ENCODE measurements around the gene MAG.

The MAG gene

DNA sequence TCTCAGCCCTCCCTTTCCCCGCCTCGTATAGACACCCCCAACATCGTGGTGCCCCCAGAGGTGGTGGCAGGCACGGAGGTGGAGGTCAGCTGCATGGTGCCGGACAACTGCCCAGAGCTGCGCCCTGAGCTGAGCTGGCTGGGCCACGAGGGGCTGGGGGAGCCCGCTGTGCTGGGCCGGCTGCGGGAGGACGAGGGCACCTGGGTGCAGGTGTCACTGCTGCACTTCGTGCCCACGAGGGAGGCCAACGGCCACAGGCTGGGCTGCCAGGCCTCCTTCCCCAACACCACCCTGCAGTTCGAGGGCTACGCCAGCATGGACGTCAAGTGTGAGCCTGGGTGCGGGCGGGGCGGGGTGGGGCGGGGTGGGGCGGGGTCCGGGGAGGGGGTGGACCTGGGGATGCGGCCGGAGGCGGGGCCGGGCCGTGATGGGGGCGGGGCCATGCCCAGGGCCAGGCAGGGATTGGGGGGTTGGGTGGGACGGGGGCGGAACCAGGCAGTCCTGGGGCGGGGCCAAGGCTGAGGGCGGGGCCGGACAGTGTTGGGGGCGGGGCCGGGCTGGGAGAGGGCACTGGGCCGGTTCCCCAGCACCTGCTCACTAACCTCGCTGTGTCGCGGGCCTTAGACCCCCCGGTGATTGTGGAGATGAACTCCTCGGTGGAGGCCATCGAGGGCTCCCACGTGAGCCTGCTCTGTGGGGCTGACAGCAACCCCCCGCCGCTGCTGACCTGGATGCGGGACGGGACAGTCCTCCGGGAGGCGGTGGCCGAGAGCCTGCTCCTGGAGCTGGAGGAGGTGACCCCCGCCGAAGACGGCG, 7.8 kb downstream of the MAG start:
- peak; percentile 79 for DNase-seq (ENCODE audit: low spot score)

DNA sequence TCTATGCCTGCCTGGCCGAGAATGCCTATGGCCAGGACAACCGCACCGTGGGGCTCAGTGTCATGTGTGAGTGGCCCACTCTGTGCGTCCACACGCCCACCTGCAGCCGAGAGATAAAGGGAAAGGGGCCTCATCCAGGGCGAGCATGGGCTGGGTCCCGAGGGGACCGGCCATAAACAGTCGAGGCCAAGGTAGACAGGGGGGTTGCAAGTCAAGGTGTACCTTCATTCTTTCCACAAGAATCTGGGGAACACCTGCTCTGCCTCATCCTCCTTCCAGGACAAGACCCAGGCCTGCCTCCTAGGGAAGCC, 8.3 kb downstream of the MAG start:
- DNase-seq (ENCODE audit: low spot score): no peak

DNA sequence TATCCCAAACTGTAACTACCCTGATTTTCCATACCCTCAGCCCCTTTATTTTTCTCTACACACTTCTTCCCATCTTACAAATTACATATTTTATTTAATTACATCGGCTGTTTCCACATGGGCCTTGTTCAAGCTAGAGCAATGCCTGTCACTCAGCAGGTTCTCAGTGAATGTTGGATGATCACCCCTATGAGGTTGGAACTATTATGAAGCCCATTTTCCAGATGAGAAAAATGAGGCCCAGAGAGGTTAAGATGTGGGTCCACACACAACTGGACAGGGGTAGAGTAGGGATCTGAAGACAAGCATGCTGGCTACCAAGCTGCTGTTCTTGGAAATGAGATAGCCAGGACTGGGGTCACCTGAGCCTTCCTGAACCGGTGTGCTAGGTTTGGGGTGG, 10.0 kb downstream of the MAG start:
- DNase-seq (ENCODE audit: low spot score): no peak

DNA sequence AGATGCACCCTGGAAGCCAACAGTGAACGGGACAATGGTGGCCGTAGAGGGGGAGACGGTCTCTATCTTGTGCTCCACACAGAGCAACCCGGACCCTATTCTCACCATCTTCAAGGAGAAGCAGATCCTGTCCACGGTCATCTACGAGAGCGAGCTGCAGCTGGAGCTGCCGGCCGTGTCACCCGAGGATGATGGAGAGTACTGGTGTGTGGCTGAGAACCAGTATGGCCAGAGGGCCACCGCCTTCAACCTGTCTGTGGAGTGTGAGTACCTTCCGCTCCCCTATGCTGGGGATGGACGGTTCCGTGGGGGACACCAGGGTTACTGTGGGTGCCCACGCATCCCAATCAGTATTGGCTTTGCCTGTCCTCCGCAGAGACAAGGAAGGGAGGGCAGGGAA, 10.5 kb downstream of the MAG start:
- no peak for DNase-seq (ENCODE audit: low spot score)

DNA sequence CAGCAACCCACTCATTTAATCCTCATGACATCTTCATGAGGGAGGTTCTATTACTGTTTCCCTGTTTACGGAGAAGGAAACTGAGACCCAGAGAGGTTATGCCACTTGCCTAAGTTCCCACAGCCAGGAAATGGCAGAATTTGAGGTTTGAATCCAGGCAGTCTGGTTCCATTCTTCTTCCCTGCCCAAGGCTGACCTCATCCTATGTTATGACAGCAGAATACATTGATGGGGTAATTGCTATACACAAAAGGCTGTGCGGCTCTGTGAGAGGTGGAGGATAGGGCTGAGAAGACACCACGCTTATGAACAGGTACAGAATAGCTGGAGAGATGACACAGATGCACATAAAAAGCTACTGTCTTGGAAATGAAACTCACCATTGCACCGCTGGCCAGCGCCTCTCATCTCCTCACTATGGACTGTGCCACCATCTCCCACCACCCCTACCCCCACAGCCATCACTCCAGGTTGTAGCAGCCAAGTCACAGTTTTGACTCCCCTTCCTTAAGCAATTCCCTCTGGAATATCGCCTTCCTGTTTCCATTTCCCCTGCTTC, 11.5 kb downstream of the MAG start:
- no peak for DNase-seq (ENCODE audit: low spot score)

DNA sequence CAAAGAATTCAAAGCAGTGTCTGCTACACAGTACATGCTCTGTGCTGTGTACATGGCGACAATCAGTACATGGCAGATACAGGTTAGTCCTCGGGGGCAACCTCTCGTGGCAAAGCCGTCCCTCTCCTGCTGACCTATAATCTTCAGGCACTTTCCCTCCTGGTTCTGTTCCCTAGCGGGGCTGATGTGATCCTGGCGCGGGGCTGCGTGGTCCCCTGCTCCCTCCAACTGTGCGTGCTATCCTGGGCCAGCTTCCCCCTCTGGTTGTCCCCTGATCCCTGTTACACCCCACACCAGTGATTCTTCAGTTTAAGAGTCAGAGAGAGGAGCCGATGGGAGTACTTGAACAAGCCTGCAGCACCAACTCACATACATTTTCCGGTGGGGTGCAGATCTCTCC, 12.1 kb downstream of the MAG start:
- DNase-seq (ENCODE audit: low spot score): no peak

DNA sequence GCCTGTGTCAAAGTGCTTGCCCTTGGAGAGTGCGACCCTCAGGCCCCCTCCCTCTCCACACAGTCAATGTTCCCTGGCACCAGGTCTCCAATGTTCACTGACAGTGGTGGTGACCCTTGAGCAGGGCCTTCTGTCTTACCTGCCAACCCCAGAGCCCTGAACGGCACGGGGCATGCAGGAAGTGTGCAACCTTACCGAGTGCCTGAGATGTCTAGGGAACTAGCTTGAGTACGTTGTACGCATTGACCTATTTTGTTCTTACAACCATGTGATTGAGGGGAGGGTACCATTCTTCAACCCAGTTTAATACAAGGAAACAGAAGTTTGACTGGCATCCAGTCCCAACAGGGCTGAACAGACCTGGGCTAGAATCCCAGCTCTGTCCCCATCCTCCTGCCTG, 13.2 kb downstream of the MAG start:
- DNase-seq (ENCODE audit: low spot score): no peak

DNA sequence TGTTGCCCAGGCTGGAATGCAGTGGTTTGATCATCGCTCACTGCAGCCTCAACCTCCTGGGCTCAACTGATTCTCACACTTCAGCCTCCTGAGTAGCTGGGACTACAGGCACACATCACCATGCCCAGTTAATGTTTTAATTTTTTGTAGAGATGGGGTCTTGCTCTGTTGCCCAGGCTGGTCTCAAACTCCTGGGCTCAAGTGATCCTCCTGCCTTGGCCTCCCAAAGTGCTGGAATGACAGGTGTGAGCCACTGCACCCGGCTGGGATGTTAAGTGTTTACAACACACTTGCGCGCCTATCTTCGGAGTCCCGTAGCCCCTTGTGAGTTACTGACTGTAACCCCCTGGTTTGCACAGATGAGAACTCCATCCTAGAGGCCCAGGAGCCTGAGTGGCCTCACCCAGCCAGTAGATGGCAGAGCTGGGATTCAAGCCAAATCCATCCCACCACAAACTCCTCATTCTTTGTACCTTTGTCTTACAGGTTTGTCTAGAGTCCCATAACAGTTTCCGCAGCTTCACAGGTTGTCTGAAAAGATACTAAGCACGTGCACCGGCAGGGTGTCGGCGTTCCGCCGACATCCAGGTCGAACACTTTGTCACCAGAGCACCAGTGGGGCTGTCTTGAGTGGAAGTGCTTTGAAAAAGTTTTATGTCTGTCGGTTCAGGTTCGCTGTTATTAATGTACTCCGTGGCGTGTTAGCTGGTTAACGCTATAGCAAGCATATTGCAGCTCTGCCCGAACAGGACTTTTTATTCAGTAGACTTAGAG, 14.7 kb downstream of the MAG start:
- no peak for DNase-seq (ENCODE audit: low spot score)

DNA sequence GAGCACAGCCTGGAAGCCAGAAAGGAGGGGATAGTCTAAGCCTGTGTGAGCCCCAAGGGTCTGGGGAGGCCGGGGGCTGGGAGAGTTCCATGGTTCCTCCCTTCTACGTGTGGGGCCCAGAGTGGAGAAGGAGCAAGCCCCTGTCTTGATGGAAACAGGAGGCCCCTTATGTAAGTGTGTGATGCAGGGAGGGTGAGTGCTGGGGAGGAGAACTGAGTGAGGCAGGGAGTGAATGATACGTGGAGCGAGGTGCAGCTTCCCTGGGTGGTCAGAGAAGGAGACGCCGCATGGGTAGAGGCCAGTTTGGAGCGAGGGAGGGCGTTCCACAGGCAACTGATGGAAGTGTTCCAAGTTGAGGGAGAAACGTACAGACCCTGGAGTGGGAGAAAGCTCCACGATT, 16.0 kb downstream of the MAG start:
- DNase-seq (ENCODE audit: low spot score): no peak

DNA sequence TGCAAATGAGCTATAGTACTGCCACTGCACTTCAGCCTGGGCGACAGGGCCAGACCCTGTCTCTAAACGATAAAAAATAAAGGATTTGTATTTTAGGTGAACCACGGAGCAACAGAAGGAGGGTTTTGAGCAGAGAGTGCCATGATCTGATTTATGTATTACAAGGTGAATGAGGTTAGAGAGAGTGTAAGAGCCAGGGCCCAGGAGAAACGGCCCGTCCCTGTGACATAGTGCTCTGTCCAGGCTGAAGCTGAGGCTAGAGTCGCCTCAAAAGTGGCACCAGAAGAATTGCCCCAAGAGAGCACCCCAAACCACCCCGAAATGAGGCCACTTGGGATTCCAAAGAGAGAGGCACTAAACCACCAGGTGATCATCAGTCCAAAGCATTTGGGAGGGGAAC, 16.9 kb downstream of the MAG start:
- no peak for DNase-seq (ENCODE audit: low spot score)

DNA sequence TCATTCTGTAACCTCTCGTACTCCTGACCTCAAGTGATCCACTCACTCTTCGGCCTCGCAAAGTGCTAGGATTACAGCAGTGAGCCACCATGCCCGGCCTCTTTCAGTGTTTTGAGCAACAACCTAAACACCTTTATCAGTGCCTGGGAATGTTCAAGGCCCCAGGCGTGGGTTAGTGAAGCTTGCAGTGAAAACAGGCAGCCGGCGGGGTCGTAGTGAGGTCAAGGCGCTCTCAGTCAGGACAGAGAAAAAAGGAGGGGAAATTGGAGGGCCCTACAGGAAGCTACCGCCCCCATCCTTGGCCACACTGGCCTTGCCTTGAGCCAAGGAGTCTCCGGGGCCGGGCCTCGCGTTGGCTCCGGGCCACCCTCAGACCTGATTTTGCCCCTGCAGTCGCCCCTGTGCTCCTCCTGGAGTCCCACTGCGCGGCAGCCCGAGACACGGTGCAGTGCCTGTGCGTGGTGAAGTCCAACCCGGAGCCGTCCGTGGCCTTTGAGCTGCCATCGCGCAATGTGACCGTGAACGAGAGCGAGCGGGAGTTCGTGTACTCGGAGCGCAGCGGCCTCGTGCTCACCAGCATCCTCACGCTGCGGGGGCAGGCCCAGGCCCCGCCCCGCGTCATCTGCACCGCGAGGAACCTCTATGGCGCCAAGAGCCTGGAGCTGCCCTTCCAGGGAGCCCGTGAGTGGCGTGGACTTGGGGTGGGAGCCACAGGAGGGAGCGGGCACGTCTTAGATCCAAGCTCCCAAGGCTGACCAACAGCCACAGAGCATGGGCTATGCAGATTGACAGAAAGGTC, 17.7 kb downstream of the MAG start:
- no peak for DNase-seq (ENCODE audit: low spot score)

DNA sequence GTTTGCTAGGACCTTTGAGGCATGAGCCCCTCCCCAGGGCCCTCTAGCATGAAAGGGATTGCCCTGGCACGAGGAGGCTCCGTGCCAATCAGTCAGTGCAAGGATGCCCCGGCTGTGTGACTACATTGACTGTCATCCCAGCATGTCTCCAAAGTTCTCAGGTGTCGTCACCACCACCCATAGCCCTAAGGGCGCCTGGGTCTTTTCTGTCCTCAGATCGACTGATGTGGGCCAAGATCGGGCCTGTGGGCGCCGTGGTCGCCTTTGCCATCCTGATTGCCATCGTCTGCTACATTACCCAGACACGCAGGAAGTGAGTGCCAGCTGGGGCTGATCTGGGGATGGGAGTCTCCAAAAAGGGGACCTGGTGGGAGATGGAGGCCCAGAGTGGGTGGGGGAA, 18.4 kb downstream of the MAG start:
- no peak for DNase-seq (ENCODE audit: low spot score)

DNA sequence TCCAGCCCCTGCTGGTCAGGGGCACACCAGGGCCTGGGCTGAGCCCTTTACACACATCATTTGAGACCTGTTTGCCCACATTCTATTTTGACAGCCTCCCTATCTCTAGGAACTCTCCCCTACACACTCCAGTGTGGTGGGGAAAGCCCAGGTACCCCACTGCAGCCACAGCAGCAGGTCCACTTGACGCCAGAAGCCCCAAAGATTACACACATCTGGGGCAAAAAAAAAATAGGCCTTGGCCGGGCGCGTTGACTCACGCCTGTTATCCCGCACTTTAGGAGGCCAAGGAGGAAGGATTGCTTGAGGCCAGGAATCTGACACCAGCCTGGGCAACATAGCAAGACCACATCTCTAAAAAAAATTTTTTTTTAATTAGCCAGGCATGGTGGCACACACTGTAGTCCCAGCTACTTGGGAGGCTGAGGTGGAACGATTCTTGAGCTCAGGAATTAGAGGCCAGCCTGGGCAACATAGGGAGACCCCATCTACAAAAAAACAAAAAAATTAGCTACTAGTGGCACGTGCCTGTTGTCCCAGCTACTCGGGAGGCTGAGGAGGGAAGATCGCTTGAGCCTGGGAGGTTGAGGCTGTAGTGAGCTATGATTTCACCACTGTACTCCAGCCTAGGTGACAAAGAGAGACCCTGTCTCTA, 19.0 kb downstream of the MAG start:
- no peak for DNase-seq (ENCODE audit: low spot score)

DNA sequence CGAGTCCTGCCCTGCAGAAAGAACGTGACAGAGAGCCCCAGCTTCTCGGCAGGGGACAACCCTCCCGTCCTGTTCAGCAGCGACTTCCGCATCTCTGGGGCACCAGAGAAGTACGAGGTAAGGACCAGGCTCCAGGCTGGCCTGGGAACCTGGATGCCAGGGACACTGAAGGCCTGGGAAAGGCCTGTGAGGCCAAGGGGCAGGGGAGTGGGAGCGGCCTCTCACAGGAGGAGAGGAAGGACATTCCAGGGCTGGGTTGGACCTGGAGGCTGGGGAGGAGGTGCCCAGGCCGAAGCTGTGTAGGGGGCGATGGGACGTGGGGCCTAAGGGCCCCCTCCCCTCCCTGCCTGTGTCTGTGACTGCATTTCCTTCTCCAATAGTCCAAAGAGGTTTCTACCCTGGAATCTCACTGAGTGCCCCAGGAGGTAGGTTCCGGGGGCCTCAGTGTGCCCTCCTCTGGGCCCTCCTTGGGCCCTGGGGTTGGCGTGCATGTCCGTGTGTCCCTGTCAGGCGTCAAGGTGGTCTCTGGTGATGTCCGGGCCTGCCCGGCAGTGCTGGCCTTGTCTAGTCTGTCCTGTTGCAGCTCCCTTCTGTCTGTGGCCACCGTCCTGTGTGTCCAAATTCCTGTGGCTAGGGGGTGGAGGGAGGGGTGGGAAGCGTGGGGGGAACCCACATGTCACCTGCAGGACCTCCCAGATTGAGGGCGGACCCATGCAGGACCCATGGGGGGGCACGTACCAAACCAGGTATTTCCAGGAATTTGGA, 20.1 kb downstream of the MAG start:
- no peak for DNase-seq (ENCODE audit: low spot score)

DNA sequence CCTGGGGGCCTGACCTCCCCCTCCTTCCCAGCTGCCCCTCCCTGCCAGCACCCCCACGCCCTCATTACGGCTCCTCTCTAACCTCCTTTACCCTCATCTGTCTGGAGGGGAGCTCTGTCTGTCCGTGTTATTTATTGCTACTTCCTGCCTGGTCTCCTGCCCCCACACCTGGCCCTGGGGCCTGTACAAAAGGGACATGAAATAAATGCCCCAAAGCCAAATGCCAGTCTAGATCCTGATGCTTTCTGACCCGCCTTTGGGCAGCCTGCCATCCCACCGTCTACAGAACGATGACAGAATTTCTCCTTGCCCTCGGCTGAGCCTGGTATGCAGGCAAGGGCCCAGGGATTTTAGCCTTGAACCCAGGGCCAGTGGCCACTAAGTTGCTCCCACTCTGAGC, 21.6 kb downstream of the MAG start:
- DNase-seq (ENCODE audit: low spot score): no peak

DNA sequence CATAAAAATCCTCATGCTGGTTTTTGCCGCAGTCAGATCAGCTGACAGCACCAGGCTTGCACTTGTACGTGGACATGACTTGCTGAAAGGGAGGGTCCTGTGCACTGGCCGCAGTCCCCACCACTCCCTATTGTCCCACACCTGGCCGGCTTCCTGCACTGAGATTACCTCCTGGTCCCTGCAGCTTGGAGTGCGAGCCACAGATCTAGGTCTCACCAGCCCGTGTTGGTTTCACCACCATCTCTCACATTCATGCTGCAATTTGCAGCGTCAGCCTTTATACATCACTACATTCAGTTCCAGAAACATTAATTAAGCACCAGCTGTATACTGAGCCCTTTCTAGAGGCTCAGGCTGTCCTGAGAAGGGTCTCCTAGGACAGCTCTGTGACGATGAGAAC, 22.1 kb downstream of the MAG start:
- DNase-seq (ENCODE audit: low spot score): no peak

DNA sequence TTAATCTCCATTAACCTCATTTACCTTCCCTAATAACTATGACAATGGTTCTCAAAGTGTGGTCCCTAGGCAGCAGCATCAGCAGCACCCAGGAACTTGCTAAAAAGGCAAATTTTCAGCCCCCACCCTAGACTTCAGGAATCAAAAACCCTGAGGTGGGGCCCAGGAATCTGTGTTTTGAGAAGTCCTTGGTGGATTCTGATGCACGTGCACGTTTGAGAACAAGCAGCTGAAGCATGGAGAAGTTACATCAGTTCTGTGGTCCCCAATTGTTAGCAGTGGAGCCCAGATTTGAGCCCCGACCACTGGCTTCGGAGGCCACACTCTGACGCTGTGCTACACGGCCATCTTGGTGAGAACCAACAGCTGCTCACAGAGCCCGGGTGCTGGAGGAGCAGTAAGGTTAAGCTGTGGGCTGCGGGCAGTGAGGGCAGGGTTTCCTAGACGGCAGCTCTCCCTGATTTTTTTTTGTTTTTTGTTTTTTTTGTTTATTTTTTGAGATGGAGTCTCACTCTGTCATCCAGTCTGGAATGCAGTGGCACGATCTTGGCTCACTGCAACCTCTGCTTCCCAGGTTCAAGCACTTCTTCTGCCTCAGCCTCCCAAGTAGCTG, 23.0 kb downstream of the MAG start:
- no peak for DNase-seq (ENCODE audit: low spot score)

DNA sequence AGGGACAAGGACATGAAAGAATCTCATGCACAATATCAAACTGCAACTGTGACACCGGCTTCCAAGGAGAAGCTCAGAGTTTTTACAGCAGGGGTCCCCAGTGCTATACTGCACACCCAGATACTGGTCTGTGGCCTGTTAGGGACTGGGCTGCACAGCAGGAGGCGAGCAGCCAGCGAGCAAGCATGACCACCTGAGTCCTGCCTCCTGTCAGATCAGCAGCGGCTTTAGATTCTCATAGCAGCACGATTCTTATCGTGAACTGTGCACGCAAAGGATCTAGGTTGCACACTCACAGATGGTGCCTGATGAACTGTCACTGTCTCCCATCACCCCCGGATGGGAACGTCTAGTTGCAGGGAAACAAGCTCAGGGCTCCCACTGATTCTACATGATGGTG, 23.9 kb downstream of the MAG start:
- no peak for DNase-seq (ENCODE audit: low spot score)

DNA sequence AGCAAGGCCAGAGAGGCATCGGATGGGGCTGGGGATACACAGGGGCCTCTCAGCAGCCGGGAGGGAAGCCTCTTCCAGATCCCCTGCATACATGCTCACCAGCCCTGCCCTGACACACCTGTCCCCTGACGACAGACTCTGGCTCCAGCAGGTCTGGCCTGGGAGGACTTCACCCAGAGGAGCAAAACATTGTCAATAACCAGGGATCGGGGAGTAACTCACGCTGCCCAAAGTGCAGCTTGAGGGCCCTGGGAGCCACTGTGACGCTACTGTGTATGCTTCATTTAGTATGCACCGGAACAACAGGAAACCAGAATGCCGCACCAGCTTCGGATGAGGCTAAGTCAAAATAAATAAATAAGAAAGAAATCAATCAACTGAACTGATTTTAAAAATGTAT, 24.6 kb downstream of the MAG start:
- no peak for DNase-seq (ENCODE audit: low spot score)

DNA sequence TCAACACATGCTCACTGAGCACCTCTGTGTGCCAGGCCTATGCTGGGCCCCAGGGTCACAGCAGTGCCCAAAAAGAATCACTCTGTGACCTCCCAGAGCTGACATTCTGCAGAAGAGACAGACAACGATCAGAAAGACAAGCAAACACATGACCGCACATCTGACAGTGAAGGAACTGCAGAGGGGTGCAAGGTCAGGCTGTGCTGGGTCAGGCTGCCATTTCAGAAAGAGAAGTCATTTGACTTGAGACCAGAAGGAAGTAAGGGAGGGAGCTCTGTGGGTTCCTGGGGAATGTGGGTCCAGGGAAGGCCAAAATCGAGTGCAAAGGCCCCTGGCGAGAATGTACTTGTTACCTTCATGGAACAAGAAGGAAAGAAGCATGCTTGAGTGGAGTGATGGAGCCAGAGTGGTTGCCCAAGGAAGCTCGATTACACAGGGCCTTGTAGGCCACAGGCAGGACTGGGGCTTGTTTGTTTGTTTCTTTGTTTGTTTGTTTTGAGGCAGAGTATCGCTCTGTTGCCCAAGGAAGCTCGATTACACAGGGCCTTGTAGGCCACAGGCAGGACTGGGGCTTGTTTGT, 25.6 kb downstream of the MAG start:
- no peak for DNase-seq (ENCODE audit: low spot score)
